ENCODE measurements around the gene RBM41.
A peak's percentile ranks its signal among the peaks of the same experiment; 100 is the strongest.
"Not testable (repeated sequence)": the region's sequence is repeated elsewhere in the genome, so short reads cannot be mapped to it uniquely, and the experiment has no call there.

Gene RBM41

GRCh38 chrX:107117993-107118321 lies 665 bp downstream of the RBM41 start:
- peak overlapping the region; percentile 56 to 100 (median 98) for H3K27ac Mint-ChIP-seq
- H3K27me3 Mint-ChIP-seq (ENCODE audit: low read depth): no peaks in the 10 kb centered on the region
- peaks cover 11% of the 10 kb centered on the region for H3K4me1 Mint-ChIP-seq
- H3K36me3 Mint-ChIP-seq (ENCODE audit: low read depth): peaks cover 38% of the 10 kb centered on the region
- H3K4me3 Mint-ChIP-seq: peak overlapping the region; percentile 99
- no peak for TF ChIP-seq CTCF (IDR thresholded peaks at IDR 0.05; ENCODE audit: unreplicated experiment in 3 of 3)
- H3K9me3 Mint-ChIP-seq: peaks cover 5% of the 10 kb centered on the region

- Mint-ChIP-seq H3K4me1 (no peaks in the 10 kb centered on the region), H3K36me3 (ENCODE audit: low read depth) (peaks cover 74% of the 10 kb centered on the region), H3K27me3 (ENCODE audit: low read depth) (no peaks in the 10 kb centered on the region), H3K9me3 (peaks cover 23% of the 10 kb centered on the region), H3K27ac (no peak overlapping the region), H3K4me3 (no peak overlapping the region)
- no peak for TF ChIP-seq CTCF (IDR thresholded peaks at IDR 0.05; ENCODE audit: unreplicated experiment in 3 of 3)
Measured at GRCh38 chrX:107107459-107107858, 11.2 kb downstream of the RBM41 start.

- no peak overlapping the region for H3K27ac Mint-ChIP-seq
- peaks cover 60% of the 10 kb centered on the region for H3K36me3 Mint-ChIP-seq (ENCODE audit: low read depth)
- peaks cover 11% of the 10 kb centered on the region for H3K9me3 Mint-ChIP-seq
- H3K27me3 Mint-ChIP-seq (ENCODE audit: low read depth): no peaks in the 10 kb centered on the region
- no peaks in the 10 kb centered on the region for H3K4me1 Mint-ChIP-seq
- no peak overlapping the region for H3K4me3 Mint-ChIP-seq
- TF ChIP-seq CTCF (IDR thresholded peaks at IDR 0.05; ENCODE audit: unreplicated experiment in 3 of 3): peak in 1 of 3 experiments; percentile 24
Measured at GRCh38 chrX:107102980-107103379, 15.6 kb downstream of the RBM41 start.

- H3K27me3 Mint-ChIP-seq (ENCODE audit: low read depth): no peaks in the 10 kb centered on the region
- TF ChIP-seq CTCF (IDR thresholded peaks at IDR 0.05; ENCODE audit: unreplicated experiment in 3 of 3): no peak
- H3K36me3 Mint-ChIP-seq (ENCODE audit: low read depth): peaks cover 76% of the 10 kb centered on the region
- H3K27ac Mint-ChIP-seq: no peak overlapping the region
- H3K4me3 Mint-ChIP-seq: no peak overlapping the region
- no peaks in the 10 kb centered on the region for H3K4me1 Mint-ChIP-seq
- peaks cover 64% of the 10 kb centered on the region for H3K9me3 Mint-ChIP-seq
Measured at GRCh38 chrX:107076158-107076557, 42.5 kb downstream of the RBM41 start.

- H3K36me3 Mint-ChIP-seq (ENCODE audit: low read depth): peaks cover 30% of the 10 kb centered on the region
- not testable (repeated sequence) for H3K4me3 Mint-ChIP-seq; H3K27me3 Mint-ChIP-seq (ENCODE audit: low read depth); H3K27ac Mint-ChIP-seq; H3K4me1 Mint-ChIP-seq
- peaks cover 24% of the 10 kb centered on the region for H3K9me3 Mint-ChIP-seq
Measured at GRCh38 chrX:107057731-107058130, 60.9 kb downstream of the RBM41 start.

- Mint-ChIP-seq H3K36me3 (ENCODE audit: low read depth) (peaks cover 15% of the 10 kb centered on the region), H3K9me3 (peaks cover 24% of the 10 kb centered on the region), H3K4me1 (no peaks in the 10 kb centered on the region), H3K4me3 (no peak overlapping the region), H3K27me3 (ENCODE audit: low read depth) (no peaks in the 10 kb centered on the region), H3K27ac (no peak overlapping the region)
- no peak for TF ChIP-seq CTCF (IDR thresholded peaks at IDR 0.05; ENCODE audit: unreplicated experiment in 3 of 3)
Measured at GRCh38 chrX:107054978-107055377, 63.6 kb downstream of the RBM41 start.
